IPS-18c (cell line): ENCODE data around the gene OR5D13.

Source experiments
- H3K4me3 ChIP-seq: 2 replicates; pipeline ENCODE4 v1.7.0; 2013; ENCODE audit warnings: low read depth, mild to moderate bottlenecking, low read length, moderate library complexity; ENCODE audit not compliant: insufficient read depth
- H3K9me3 ChIP-seq: one replicate; pipeline ENCODE4 v1.6.1; 2013; ENCODE audit warnings: mild to moderate bottlenecking, low read length, moderate library complexity; ENCODE audit not compliant: control insufficient read depth, insufficient read depth

The OR5D13 gene, protein sequence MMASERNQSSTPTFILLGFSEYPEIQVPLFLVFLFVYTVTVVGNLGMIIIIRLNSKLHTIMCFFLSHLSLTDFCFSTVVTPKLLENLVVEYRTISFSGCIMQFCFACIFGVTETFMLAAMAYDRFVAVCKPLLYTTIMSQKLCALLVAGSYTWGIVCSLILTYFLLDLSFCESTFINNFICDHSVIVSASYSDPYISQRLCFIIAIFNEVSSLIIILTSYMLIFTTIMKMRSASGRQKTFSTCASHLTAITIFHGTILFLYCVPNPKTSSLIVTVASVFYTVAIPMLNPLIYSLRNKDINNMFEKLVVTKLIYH

DNA sequence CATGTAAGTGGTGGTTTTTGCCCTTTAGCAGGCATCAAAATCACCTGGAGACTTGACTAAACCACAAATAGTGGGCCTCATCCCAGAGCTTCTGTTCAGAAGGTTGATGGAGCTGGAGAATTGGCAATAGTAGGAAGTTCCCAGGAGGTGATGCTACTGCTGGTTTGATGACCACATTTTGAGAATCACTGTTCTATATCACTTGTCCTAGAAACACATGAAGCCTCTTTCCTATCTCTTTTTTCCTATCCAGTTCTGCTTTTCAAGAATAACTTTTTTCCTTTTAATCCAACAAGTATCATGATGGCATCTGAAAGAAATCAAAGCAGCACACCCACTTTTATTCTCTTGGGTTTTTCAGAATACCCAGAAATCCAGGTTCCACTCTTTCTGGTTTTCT is at the start of gene OR5D13:
TSS of gene OR5D13 (plus strand) at position 301 of the 400 bp plus-strand sequence. CDS start at position 301, 0 bp downstream.
- H3K4me3 ChIP-seq, result no peak within 1 kb of the TSS
- peaks cover 9% of the 10 kb centered on the region for H3K9me3 ChIP-seq

DNA sequence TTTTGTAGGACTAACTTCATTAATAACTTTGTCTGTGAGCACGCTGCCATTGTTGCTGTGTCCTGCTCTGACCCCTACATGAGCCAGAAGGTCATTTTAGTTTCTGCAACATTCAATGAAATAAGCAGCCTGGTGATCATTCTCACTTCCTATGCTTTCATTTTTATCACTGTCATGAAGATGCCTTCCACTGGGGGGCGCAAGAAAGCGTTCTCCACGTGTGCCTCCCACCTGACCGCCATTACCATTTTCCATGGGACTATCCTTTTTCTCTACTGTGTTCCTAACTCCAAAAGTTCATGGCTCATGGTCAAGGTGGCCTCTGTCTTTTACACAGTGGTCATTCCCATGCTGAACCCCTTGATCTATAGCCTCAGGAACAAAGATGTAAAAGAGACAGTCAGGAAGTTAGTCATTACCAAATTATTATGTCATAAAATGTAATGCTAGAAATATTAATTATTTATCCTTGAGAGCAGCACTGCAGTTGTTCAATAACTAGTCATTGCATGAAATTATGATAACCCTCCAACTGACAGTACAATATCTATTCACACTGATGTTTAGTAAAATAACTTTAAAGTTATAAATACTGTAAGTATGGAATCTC is 46.4 kb upstream of the OR5D13 start:
- no peak overlapping the region for H3K4me3 ChIP-seq
- peaks cover 8% of the 10 kb centered on the region for H3K9me3 ChIP-seq

DNA sequence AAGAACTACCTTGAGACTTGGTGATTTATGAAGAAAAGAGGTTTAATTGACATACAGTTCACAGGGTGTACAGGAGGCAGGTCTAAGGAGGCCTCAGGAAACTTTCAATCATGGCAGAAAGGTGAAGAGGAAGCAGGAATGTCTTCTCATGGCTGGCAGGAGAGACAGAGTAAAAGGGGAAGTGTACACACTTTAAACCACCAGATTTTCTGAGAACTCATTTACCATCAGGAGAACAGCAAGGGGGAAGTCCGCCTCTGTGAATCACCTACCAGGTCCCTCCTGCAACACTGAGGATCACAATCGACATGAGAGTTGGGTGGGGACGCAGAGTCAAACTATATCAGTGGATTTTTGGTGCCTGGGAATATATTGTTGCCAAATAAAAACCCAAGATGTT is 40.3 kb upstream of the OR5D13 start:
- H3K4me3 ChIP-seq, result no peak overlapping the region
- peaks cover 7% of the 10 kb centered on the region for H3K9me3 ChIP-seq

DNA sequence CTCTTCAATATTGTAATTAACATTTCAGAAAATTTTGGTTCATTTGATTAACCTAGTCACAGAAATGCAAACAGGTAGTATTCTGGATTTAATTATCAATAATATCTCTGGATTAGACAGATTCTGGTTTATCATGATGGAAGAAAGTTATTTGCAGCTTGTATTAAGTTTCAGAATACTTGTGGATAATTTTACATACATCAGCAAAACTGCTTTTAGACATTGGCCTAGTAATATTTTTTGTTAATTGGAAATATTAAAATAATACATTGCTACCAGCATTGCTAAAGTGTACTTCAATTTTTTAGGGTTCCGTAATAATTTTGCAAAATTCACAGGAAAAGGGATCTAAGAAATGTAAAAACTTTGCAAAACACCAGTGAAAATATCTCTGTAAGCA is 18.4 kb downstream of the OR5D13 start:
- Histone ChIP-seq H3K9me3 (peaks cover 16% of the 10 kb centered on the region), H3K4me3 (no peak overlapping the region)

DNA sequence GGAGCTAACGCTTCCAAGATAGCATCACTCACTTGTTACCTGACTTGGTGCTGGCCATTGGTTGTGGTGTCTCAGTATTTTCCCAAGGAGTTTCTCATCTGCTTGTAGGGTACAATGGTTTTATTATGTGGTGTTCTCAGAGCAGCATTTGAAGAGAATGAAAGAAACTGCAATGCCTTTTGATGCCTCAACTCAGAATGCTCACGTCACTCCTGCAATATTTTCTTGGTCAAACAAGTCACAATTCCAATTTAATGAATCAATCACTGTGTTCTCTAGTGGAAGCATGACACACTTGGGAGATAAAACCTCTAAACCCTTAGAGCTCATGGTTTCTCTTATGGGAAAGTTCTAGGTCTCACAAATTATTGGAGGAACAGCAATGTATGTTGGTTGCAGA is 20.1 kb downstream of the OR5D13 start:
- H3K9me3 ChIP-seq, result peaks cover 10% of the 10 kb centered on the region
- H3K4me3 ChIP-seq, result no peak overlapping the region

DNA sequence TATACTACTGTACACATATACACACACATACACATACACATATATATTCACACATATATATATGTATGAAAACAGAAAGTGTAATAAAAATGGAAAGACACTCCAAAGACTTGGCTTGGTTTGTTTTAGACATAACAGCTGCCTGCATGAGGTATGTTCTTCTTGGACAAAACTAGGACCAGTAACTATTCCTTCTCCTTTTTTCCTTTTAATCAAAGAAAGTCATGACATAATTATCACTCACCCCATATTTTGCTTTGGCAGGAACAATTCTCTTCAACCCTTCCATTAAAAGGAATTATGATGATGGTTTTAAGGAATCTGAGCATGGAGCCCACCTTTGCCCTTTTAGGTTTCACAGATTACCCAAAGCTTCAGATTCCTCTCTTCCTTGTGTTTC is 22.0 kb downstream of the OR5D13 start, which contains the start of gene OR5D14:
TSS of gene OR5D14 (plus strand) at position 301 of the 400 bp plus-strand sequence. CDS start at position 301, 0 bp downstream.
- Histone ChIP-seq H3K9me3 (peaks cover 8% of the 10 kb centered on the region), H3K4me3 (no peak within 1 kb of the TSS)

DNA sequence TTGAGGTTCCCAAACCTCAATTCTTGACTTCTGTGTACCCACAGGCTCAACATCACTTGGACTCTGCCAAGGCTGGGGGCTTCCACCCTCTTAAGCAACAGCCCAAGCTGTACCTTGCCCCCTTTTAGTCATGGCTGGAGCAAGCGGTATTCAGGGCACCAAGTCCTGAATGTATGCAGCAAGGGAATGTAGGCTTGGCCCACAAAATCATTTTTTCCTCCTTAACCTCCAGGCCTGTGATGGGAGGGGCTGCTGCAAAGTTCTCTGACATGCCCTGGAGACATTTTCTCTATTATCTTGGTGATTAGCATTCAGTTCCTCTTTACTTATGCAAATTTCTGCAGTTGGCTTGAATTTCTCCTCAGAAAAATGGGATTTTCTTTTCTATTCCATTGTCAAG is 33.0 kb downstream of the OR5D13 start:
- H3K4me3 ChIP-seq, result no peak overlapping the region
- H3K9me3 ChIP-seq, result peaks cover 4% of the 10 kb centered on the region

DNA sequence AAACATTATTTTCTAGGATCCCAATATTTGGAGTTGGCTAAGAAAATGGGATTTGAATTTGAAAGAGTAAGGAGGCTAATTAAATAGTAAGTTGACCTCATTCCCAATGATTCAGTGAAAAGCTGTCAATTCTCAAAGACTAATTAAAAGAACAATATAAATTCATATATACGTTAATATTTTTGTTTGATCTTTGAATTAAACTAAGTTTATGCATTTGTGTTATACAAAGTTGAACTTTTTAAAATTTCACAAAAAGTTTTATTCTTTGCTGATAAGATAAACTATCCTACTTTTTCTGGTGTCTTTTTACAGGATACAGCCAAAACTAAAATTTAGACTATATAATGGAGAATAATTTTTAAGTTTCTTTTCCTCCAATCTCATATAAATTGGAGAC is 37.8 kb downstream of the OR5D13 start, which contains the start of gene OR5L1:
TSS of gene OR5L1 (plus strand) at position 301 of the 400 bp plus-strand sequence. CDS start 100 bp downstream, outside the sequence.
- Histone ChIP-seq H3K4me3 (no peak within 1 kb of the TSS), H3K9me3 (peaks cover 13% of the 10 kb centered on the region)

DNA sequence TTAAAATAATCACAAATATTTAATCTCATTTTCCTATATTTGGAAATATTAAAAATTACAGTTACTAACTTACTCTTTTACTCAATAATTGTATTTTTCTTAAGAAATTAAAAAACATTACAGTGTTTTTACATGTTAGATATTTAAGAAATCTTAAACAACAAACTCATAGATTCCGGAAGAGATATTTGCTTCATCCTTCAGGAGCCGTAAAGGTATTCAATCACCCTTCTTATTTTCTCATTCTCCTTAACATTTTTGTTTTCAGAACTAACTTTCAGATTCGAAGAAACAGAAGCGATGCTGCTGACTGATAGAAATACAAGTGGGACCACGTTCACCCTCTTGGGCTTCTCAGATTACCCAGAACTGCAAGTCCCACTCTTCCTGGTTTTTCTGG is 46.1 kb downstream of the OR5D13 start, which contains the start of gene OR5D18:
TSS of gene OR5D18 (plus strand) at position 301 of the 400 bp plus-strand sequence. CDS start at position 301, 0 bp downstream.
- Histone ChIP-seq H3K9me3 (peaks cover 19% of the 10 kb centered on the region), H3K4me3 (no peak within 1 kb of the TSS; the same call in 1 of the 2 replicates)
